HUES6 (cell line): ENCODE results near the gene HP1BP3.
A peak's percentile ranks its signal among the peaks of the same experiment; 100 is the strongest.

Experiments used
- H3K27ac ChIP-seq: 2 replicates; pipeline ENCODE4 v1.7.0; 2013; ENCODE audit warnings: low read depth, mild to moderate bottlenecking, low read length, inconsistent platforms
- H3K27me3 ChIP-seq: 2 replicates; pipeline ENCODE4 v1.6.1; 2013; ENCODE audit warnings: low read length; ENCODE audit not compliant: control insufficient read depth, insufficient read depth
- H3K36me3 ChIP-seq: 2 replicates; pipeline ENCODE4 v1.6.1; 2013; ENCODE audit warnings: low read length; ENCODE audit not compliant: control insufficient read depth, insufficient read depth
- H3K4me1 ChIP-seq: 2 replicates; pipeline ENCODE4 v1.6.1; 2013; ENCODE audit warnings: low read length; ENCODE audit not compliant: control insufficient read depth, insufficient read depth
- H3K4me3 ChIP-seq: 2 replicates; pipeline ENCODE4 v1.5.1; 2013; ENCODE audit warnings: low read depth, low read length
- H3K9ac ChIP-seq: one replicate; pipeline ENCODE4 v1.6.1; 2013; ENCODE audit warnings: mild to moderate bottlenecking, low read length
- H3K9me3 ChIP-seq: 2 replicates; pipeline ENCODE4 v1.6.1; 2013; ENCODE audit warnings: low read depth, low read length; ENCODE audit not compliant: control insufficient read depth, insufficient read depth

HP1BP3 gene

GRCh38 chr1:20732588-20733359, 54.3 kb downstream of the HP1BP3 start, which contains the start of gene SH2D5:
SH2D5 (minus strand) TSS chr1:20732703; CDS start chr1:20728044, 4,659 bp downstream.
- Histone ChIP-seq H3K27me3 (peaks cover 51% of the 10 kb centered on the region), H3K9me3 (no peaks in the 10 kb centered on the region), H3K4me3 (peak within 1 kb of the TSS; percentile 62), H3K27ac (no peak within 1 kb of the TSS), H3K9ac (peak within 1 kb of the TSS; percentile 12), H3K36me3 (peaks cover 6% of the 10 kb centered on the region; the same call in 1 of the 2 replicates), H3K4me1 (peaks cover 30% of the 10 kb centered on the region)

DNA sequence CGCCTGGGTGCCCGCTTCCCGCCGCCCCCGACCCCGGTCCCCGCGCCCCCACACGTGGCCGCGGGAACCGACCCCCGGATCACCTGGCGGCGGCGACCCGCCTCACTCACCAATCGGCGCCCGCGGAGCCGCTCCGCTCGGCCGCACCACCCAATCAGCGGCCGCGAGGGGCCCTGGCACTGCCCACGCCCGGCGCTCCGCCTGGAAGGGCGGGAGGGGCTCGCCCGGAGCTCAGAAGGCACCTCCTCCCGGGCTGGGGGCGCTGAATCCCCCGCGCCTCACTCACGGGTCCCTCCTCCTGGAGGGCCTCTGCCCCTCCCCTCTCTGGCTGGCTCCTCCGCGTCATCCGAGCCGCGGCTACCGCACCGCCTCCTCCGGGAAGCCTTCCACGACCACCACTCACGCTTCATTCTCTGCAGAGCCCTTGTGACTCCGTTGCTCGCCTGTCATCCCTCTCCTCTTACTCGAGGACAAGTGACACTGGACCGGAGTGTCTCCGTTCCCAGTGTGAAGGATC, 55.0 kb downstream of the HP1BP3 start:
- Histone ChIP-seq H3K4me3 (peak overlapping the region; percentile 62), H3K36me3 (0 out of 2 replicates have a peak, but pooled peaks cover under 1% of the 10 kb centered on the region), H3K27me3 (peaks cover 51% of the 10 kb centered on the region), H3K4me1 (peaks cover 35% of the 10 kb centered on the region), H3K9me3 (no peaks in the 10 kb centered on the region), H3K27ac (no peak overlapping the region), H3K9ac (peak overlapping the region; percentile 1)

- H3K27ac ChIP-seq, result no peak overlapping the region
- H3K9me3 ChIP-seq, result no peaks in the 10 kb centered on the region
- peaks cover 51% of the 10 kb centered on the region for H3K27me3 ChIP-seq
- peaks cover 35% of the 10 kb centered on the region for H3K4me1 ChIP-seq
- no peaks in the 10 kb centered on the region for H3K36me3 ChIP-seq
- H3K9ac ChIP-seq, result peak overlapping the region; percentile 41
- peak overlapping the region; percentile 62 for H3K4me3 ChIP-seq
Measured at GRCh38 chr1:20731057-20731991, 55.8 kb downstream of the HP1BP3 start.

- H3K4me1 ChIP-seq, result peaks cover 35% of the 10 kb centered on the region
- H3K36me3 ChIP-seq, result no peaks in the 10 kb centered on the region
- no peak overlapping the region for H3K27ac ChIP-seq
- no peak overlapping the region for H3K9ac ChIP-seq
- H3K4me3 ChIP-seq, result no peak overlapping the region
- no peaks in the 10 kb centered on the region for H3K9me3 ChIP-seq
- peaks cover 51% of the 10 kb centered on the region for H3K27me3 ChIP-seq
Measured at GRCh38 chr1:20730690-20731056, 56.4 kb downstream of the HP1BP3 start.

- H3K27ac ChIP-seq, result no peak overlapping the region
Measured at GRCh38 chr1:20729990-20730689, 57.0 kb downstream of the HP1BP3 start.

DNA sequence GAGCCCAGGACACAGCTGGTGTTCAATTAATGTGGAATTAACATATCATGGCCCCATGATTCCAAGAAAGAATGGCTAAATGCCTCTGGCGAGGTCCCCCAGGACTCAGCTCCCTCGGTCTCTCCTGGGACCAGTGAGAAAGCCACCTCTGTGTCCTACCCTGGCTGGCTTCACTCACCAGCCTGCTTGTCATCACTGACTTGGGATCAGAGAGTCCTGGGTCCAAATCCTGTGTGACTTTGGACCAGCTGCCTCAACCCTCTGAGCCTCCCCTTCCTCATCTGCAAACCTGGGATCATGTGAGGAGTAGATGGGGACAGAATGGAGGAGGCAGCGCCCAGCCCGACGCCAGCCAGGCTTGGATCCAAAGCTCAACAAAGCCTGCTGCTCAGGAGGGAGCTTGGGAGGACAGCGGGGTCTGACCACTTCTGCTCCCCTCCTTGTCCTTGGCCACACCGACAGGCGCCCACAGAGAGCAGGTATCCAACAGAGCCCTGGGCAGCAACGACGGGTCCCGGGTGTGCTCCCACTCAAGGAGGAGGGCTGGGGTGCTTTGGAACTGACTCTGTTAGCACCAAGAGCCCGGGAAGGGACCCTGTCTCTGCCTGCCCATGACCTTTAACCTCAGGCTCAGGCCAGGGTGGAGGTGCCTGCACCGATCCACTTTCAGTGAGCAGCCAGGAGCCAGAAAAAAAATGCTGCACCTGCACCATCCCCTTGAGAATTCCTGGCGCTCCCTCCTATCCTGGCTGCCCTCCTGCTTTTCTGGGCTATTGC, 57.8 kb downstream of the HP1BP3 start:
- H3K4me3 ChIP-seq, result peak overlapping the region; percentile 7; the same call in 1 of the 2 replicates
- H3K27me3 ChIP-seq, result peaks cover 51% of the 10 kb centered on the region
- H3K27ac ChIP-seq, result no peak overlapping the region
- no peaks in the 10 kb centered on the region for H3K9me3 ChIP-seq
- peaks cover 35% of the 10 kb centered on the region for H3K4me1 ChIP-seq
- H3K9ac ChIP-seq, result no peak overlapping the region
- H3K36me3 ChIP-seq, result no peaks in the 10 kb centered on the region

More at GRCh38 chr1:20729990-20730689, 57.0 kb downstream of the HP1BP3 start:
- peaks cover 35% of the 10 kb centered on the region for H3K4me1 ChIP-seq
- H3K27me3 ChIP-seq, result peaks cover 51% of the 10 kb centered on the region
- H3K4me3 ChIP-seq, result peak overlapping the region; percentile 7; the same call in 1 of the 2 replicates
- H3K9me3 ChIP-seq, result no peaks in the 10 kb centered on the region
- no peak overlapping the region for H3K9ac ChIP-seq
- H3K36me3 ChIP-seq, result no peaks in the 10 kb centered on the region

DNA sequence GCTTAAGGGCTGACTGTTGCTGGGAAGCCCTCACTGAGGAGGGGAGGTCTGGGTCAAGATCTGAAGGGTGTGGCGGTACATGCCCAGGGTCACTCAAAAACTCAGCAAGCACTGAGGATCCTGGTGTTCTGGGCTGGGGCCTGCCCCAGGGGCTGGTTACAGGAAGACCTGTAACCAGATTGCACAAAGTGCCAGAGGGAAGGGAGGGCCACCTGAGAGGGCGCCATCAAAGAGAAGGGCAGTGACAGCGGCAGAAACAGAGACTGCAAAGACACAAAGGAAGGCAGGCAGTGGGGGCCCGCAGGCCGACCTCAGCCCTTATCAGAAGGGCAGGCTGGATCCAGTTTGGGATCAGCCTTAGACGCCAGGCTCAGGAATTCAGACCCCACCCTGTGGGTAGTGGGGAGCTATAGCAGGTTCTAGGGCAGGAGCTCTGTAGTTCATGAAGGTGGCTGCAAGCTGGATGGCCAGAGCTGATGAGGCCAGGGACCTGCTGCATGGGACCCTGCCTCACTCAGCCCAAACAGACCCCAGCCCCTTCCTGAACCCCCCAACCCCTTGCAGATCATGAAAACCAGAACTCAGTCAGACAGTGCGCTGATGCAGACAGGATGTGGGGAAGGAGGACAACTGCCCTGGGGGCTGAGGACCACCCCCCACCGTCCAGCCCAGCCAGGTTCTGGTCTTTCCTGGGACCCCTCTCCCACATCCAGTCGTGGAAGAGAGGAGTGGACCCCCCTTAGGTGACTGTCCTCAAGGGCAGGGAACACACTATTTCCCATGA, 58.5 kb downstream of the HP1BP3 start:
- Histone ChIP-seq H3K9ac (no peak overlapping the region), H3K27ac (no peak overlapping the region), H3K27me3 (peaks cover 44% of the 10 kb centered on the region), H3K4me3 (peak overlapping the region; percentile 29), H3K36me3 (no peaks in the 10 kb centered on the region), H3K4me1 (peaks cover 35% of the 10 kb centered on the region), H3K9me3 (no peaks in the 10 kb centered on the region)

DNA sequence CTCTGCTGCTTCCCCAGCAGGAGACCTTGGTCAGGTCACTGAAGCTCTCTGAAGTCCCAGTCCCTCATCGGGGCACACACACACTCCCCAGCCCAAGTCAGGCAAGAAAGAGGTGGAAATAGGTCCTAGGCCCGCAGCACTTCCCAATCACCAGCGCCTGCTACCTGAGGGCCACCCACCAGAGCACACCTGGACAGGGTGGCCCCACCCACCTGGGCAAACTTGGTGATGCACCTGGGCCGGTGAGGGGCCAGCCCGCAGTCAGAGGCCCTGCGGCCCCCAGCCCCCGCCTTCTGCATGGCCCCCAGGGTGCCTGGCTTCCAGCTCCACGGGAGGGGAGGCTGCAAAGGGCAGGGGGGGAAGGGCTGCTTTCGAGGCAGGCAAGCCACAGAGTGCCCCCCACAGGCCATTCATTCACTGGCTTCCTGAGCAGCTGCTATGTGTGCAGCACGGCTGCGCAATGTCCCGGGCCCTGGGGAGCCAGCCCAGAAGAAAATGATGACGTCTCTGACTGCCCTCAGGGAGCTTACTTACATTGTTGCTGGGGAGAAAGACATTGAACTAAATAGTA, 59.3 kb downstream of the HP1BP3 start:
- H3K9ac ChIP-seq, result no peak overlapping the region

DNA sequence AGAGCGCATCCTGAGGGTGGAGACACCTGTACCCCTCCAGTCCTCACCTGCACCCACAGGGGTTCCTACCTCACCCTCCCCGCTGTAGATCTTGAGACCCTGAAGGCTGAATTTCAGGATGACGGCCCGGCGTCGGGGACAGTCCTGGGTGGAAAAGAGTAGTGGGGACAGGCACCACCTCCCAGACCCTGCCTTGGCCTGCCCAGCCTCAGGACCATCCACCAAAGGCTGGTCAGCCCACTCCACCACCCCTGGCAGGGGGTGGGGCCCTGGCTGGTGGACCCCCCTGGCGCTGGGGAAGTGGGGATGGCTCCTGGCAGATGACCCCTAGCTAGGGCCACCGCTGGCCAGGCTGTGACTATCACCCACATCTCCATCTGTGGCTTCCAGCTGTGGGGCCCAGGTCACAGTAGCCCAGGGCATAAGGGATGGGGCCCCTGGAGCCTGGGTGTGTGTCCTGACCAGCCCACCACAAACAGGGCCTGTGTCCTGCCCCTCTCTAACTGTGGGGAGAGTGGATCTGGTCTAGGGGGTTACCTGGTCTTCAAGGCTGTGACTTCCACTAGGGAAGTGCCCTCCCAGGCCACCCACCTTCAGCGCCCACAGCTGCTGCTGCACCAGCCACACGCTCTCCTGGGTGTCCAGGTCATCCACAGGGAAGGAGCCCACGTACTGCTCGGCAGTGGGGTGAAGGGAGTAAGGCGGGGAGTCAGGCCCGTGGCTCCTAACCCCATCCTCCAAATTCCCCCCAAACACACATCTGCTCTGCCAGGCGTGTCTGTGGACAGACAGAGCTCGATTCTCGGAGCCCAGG, 60.0 kb downstream of the HP1BP3 start:
- no peak overlapping the region for H3K27ac ChIP-seq
- no peaks in the 10 kb centered on the region for H3K36me3 ChIP-seq
- H3K9me3 ChIP-seq, result no peaks in the 10 kb centered on the region
- peaks cover 32% of the 10 kb centered on the region for H3K4me1 ChIP-seq
- H3K9ac ChIP-seq, result no peak overlapping the region
- H3K4me3 ChIP-seq, result peak overlapping the region; percentile 29; the same call in 1 of the 2 replicates
- peaks cover 30% of the 10 kb centered on the region for H3K27me3 ChIP-seq

More for the DNA sequence above, 59.3 kb downstream of the HP1BP3 start:
- Histone ChIP-seq H3K4me1 (peaks cover 31% of the 10 kb centered on the region), H3K9me3 (no peaks in the 10 kb centered on the region), H3K27ac (no peak overlapping the region), H3K4me3 (peak overlapping the region; percentile 29), H3K27me3 (peaks cover 37% of the 10 kb centered on the region), H3K36me3 (no peaks in the 10 kb centered on the region)
